Right atrium auricular region (tissue), 2 donors: Measurements from ENCODE around the gene EMCN. TPM values are rescaled to one million over a fixed set of nuclear protein-coding genes. Genes with fewer than 3 reads are reported as not detected.
"Not testable (repeated sequence)": the region's sequence is repeated elsewhere in the genome, so short reads cannot be mapped to it uniquely, and the experiment has no call there.

ENCODE experiments used
- DNase-seq: peaks from one replicate; pipeline ENCODE4 v3.0.0-alpha.2; 2019; ENCODE audit warnings: low spot score
- H3K27ac ChIP-seq, 2 donors: fragments of 200-600 bp; sonication (generic); 1 replicate in 1 of 2; 2 replicates in 1 of 2; pipeline ENCODE4 v1.5.1; 2016 to 2019
- H3K27me3 ChIP-seq, 2 donors: fragments of 200-600 bp; sonication (generic); one replicate each; pipeline versions ENCODE4 v1.5.1 to v1.6.0; 2017 to 2019
- H3K36me3 ChIP-seq: fragments of 200-600 bp; sonication (generic); one replicate; pipeline ENCODE4 v1.5.1; 2016
- H3K4me1 ChIP-seq, 2 donors: fragments of 200-600 bp; sonication (generic); one replicate each; pipeline versions ENCODE4 v1.5.1 to v1.6.0; 2017 to 2019
- H3K4me3 ChIP-seq, 2 donors: fragments of 200-600 bp; sonication (generic); 1 replicate in 1 of 2; 2 replicates in 1 of 2; pipeline ENCODE4 v1.5.1; 2017 to 2019; ENCODE audit warnings: mild to moderate bottlenecking in 1 of 2, moderate library complexity in 1 of 2
- H3K9me3 ChIP-seq, 2 donors: fragments of 200-600 bp; sonication (generic); one replicate each; pipeline ENCODE4 v1.5.1; 2019
- total RNA-seq, 2 donors: library from RNA; depleted of rRNA; stranded (reverse); fragments of >200 nt; gene quantifications; one replicate each; pipeline ENCODE4 v1.1.0, GENCODE V29; 2016
- TF ChIP-seq, protein P1 (sequence below), 2 donors: fragments of 200-600 bp; sonication (generic); IDR thresholded peaks; one replicate each; pipeline ENCODE4 v1.5.1; 2019; ENCODE audit warnings: antibody characterized with exemption in 2 of 2

The EMCN gene
- total RNA-seq, 2 donors from 2014 or later, result 41.2 to 66.4 TPM

DNA sequence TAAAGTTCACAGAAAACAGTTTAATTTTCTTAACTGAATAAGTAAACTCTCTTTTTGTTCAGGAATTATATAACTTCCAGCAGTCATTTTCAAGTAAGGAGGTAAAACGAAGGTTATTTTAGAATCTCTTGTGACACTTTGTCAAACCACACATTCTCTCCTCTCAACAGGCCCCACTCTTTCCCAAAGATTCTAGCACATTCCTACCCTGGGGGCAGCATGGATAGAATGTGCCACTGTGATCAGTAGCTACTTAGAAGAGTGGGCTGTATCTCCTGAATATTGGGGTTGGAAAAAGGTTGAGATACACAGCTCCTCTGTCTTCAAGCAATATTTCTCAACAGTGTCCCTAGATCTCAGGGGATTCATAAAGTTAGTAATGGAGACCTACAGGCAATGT lies 157.6 kb downstream of the EMCN start:
- no peak for DNase-seq
- Histone ChIP-seq H3K4me1 (no peaks in the 10 kb centered on the region), H3K4me3 (no peak overlapping the region), H3K27me3 (no peaks in the 10 kb centered on the region), H3K9me3 (peaks cover 0 to 3% of the 10 kb centered on the region in 2 donors), H3K36me3 (no peaks in the 10 kb centered on the region), H3K27ac (no peak overlapping the region)
- TF ChIP-seq, protein P1, sequence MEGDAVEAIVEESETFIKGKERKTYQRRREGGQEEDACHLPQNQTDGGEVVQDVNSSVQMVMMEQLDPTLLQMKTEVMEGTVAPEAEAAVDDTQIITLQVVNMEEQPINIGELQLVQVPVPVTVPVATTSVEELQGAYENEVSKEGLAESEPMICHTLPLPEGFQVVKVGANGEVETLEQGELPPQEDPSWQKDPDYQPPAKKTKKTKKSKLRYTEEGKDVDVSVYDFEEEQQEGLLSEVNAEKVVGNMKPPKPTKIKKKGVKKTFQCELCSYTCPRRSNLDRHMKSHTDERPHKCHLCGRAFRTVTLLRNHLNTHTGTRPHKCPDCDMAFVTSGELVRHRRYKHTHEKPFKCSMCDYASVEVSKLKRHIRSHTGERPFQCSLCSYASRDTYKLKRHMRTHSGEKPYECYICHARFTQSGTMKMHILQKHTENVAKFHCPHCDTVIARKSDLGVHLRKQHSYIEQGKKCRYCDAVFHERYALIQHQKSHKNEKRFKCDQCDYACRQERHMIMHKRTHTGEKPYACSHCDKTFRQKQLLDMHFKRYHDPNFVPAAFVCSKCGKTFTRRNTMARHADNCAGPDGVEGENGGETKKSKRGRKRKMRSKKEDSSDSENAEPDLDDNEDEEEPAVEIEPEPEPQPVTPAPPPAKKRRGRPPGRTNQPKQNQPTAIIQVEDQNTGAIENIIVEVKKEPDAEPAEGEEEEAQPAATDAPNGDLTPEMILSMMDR (IDR thresholded peaks at IDR 0.05), result no peak

DNA sequence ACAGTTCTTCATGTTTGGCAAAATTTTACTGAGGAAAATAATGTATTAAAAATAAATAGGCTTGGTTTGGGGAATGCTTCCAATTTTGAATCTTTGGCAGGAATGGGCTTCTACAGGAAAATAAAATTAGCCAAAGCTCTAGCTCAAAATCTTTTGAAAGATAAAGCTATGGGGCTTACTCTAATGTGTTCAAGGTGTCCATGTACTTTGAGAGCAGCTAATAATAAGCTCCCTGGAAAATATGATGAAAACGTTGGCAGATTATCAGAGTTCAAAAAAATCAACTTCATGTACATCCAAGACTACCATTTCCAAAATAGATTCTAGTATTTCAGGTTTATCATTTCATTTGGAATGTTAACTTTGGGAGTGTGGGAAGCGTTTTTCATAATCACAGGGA lies 158.4 kb downstream of the EMCN start:
- TF ChIP-seq, protein P1 (IDR thresholded peaks at IDR 0.05), result no peak
- H3K4me1 ChIP-seq, result no peaks in the 10 kb centered on the region
- H3K4me3 ChIP-seq, result no peak overlapping the region
- no peak for DNase-seq
- H3K27ac ChIP-seq, result no peak overlapping the region
- peaks cover 0 to 3% of the 10 kb centered on the region in 2 donors for H3K9me3 ChIP-seq
- no peaks in the 10 kb centered on the region for H3K27me3 ChIP-seq
- H3K36me3 ChIP-seq, result no peaks in the 10 kb centered on the region

DNA sequence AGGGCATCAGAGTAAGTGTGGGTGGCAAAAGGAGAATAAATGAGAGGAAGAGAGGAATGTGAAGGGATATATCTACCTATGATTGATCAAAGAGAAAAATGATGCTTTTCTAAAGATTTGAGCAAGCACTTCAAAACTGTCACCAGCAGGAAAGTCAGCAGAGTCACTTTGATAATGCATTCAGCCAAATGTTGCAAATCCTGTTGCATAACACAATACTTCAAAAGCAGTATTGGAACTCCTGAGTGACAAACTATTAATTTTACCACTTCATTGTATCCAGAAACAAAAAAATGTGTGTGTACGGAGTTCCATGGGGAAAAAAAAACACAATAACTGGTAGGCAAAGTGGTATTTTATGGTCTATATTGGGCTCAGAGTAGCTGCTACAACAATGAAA lies 160.3 kb downstream of the EMCN start:
- no peak overlapping the region for H3K27ac ChIP-seq
- no peaks in the 10 kb centered on the region for H3K36me3 ChIP-seq
- no peak for DNase-seq
- H3K4me1 ChIP-seq, result no peaks in the 10 kb centered on the region
- H3K4me3 ChIP-seq, result no peak overlapping the region
- no peaks in the 10 kb centered on the region for H3K27me3 ChIP-seq
- TF ChIP-seq, protein P1 (IDR thresholded peaks at IDR 0.05), result no peak
- H3K9me3 ChIP-seq, result peaks cover 0 to 3% of the 10 kb centered on the region in 2 donors

DNA sequence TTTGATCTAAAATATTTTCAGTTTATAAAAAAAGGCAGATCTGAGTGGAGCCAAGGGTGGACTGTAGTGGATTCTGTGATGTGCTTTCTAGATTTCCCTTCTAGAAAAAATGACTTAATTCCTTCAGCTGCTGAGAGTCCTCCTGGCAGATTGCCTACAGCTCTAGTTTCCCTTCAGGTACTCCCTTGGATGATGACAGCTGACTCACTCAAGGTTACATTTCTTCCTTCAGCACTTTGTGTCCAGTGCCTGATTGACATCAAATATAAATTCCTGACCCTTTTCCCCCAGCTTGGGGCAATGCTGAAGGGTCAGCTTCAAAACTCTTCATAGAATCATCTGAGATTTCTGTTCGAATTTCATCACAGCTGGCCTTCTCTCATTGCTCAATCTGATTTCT lies 161.7 kb downstream of the EMCN start:
- no peak for DNase-seq
- no peaks in the 10 kb centered on the region for H3K27me3 ChIP-seq
- no peak overlapping the region for H3K27ac ChIP-seq
- H3K4me3 ChIP-seq, result no peak overlapping the region
- TF ChIP-seq, protein P1 (IDR thresholded peaks at IDR 0.05), result no peak
- H3K4me1 ChIP-seq, result no peaks in the 10 kb centered on the region
- no peaks in the 10 kb centered on the region for H3K36me3 ChIP-seq
- H3K9me3 ChIP-seq, result peaks cover 0 to 3% of the 10 kb centered on the region in 2 donors

DNA sequence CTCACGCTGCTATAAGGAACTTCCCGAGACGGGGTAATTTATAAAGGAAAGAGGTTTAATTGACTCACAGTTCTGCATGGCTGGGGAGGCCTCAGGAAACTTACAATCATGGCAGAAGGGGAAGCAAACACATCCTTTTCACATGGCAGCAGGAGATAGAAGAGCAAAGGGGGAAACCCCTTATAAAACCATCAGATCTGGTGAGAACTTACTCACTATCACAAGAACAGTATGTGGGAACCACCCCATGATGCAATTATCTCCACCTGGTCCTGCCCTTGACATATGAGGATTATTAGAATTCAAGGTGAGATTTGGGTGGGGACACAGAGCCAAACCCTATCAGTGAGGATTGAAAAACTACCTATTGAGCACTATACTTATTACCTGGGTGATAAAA lies 165.5 kb downstream of the EMCN start:
- H3K4me1 ChIP-seq, H3K27ac ChIP-seq, H3K9me3 ChIP-seq, H3K36me3 ChIP-seq, H3K4me3 ChIP-seq, DNase-seq, H3K27me3 ChIP-seq: not testable (repeated sequence)

DNA sequence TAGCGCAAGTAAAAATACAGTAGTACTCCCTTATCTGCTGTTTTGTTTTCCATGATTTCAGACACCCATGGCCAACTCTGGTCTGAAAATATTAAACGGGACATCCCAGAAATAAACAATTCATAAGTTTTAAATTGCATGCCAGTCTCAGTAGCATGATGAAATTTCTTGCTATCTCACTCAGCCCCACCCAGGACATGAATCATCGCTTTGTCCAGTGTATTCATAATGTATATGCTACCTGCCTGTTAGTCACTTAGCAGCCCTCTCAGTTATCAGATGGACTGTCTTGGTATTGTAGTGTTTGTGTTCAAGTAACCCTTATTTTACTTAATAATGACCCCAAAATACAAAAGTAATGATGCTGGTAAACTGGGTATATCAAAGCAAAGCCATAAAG lies 169.3 kb downstream of the EMCN start:
- H3K4me3 ChIP-seq, result no peak overlapping the region
- H3K27ac ChIP-seq, result no peak overlapping the region
- no peak for DNase-seq
- H3K9me3 ChIP-seq, result no peaks in the 10 kb centered on the region
- H3K27me3 ChIP-seq, result no peaks in the 10 kb centered on the region
- TF ChIP-seq, protein P1 (IDR thresholded peaks at IDR 0.05), result no peak
- no peaks in the 10 kb centered on the region for H3K36me3 ChIP-seq
- H3K4me1 ChIP-seq, result no peaks in the 10 kb centered on the region
